ENCODE measurements around the gene TBX21. TPM values are rescaled to one million over a fixed set of nuclear protein-coding genes. Genes with fewer than 3 reads are reported as not detected.

Gene TBX21
- polyA plus RNA-seq, 1 donor from 2014 or later = not detected

- Histone ChIP-seq H3F3A (ENCODE audit: insufficient read depth, low read length, poor library complexity, severe bottlenecking) (no peaks in the 10 kb centered on the region), H3K9ac (ENCODE audit: low read length) (peak overlapping the region; percentile 80), H3K9me3 (ENCODE audit: low read length) (no peaks in the 10 kb centered on the region), H3K4me2 (ENCODE audit: low read length) (peak overlapping the region; percentile 65), H3K4me3 (ENCODE audit: low read length) (peak overlapping the region; percentile 82), H3K27me3 (ENCODE audit: insufficient read depth, low read depth, low read length) (no peaks in the 10 kb centered on the region), H3K79me2 (replicated peaks; ENCODE audit: insufficient read depth, low read length) (no peaks in the 10 kb centered on the region), H3K36me3 (ENCODE audit: insufficient read depth, low read length) (no peaks in the 10 kb centered on the region), H2AFZ (ENCODE audit: low read depth, low read length) (peak overlapping the region; percentile 33), H3K27ac (ENCODE audit: low read length) (peak overlapping the region; percentile 24), H4K20me1 (ENCODE audit: insufficient read depth) (no peaks in the 10 kb centered on the region), H3K9me2 (ENCODE audit: insufficient read depth, low read length) (no peaks in the 10 kb centered on the region)
- TF ChIP-seq EZH2 (IDR thresholded peaks at IDR 0.05; ENCODE audit: borderline replicate concordance, insufficient read depth, low read length, poor library complexity, severe bottlenecking) = no peak
- no peak for TF ChIP-seq RAD21 (conservative IDR thresholded peaks at IDR 0.05)
- TF ChIP-seq REST (IDR thresholded peaks at IDR 0.05; ENCODE audit: borderline replicate concordance) = no peak
- peak; percentile 76 for TF ChIP-seq MXI1 (conservative IDR thresholded peaks at IDR 0.05; ENCODE audit: poor library complexity, severe bottlenecking)
These were observed 38.2 kb upstream of the TBX21 start for GRCh38 chr17:47694581-47695428.

GRCh38 chr17:47695429-47696376 lies 37.3 kb upstream of the TBX21 start:
- Histone ChIP-seq H3K9ac (ENCODE audit: low read length) (peak overlapping the region; percentile 80), H4K20me1 (ENCODE audit: insufficient read depth) (no peaks in the 10 kb centered on the region), H3K27ac (ENCODE audit: low read length) (no peak overlapping the region), H2AFZ (ENCODE audit: low read depth, low read length) (no peak overlapping the region), H3K36me3 (ENCODE audit: insufficient read depth, low read length) (no peaks in the 10 kb centered on the region), H3K4me2 (ENCODE audit: low read length) (peak overlapping the region; percentile 65), H3F3A (ENCODE audit: insufficient read depth, low read length, poor library complexity, severe bottlenecking) (no peaks in the 10 kb centered on the region), H3K9me3 (ENCODE audit: low read length) (no peaks in the 10 kb centered on the region), H3K79me2 (replicated peaks; ENCODE audit: insufficient read depth, low read length) (no peaks in the 10 kb centered on the region), H3K4me3 (ENCODE audit: low read length) (peak overlapping the region; percentile 82), H3K27me3 (ENCODE audit: insufficient read depth, low read depth, low read length) (no peaks in the 10 kb centered on the region), H3K9me2 (ENCODE audit: insufficient read depth, low read length) (no peaks in the 10 kb centered on the region)
- TF ChIP-seq MXI1 (conservative IDR thresholded peaks at IDR 0.05; ENCODE audit: poor library complexity, severe bottlenecking) = no peak
- TF ChIP-seq CTCF (IDR thresholded peaks at IDR 0.05; ENCODE audit: poor library complexity, severe bottlenecking) = no peak
- no peak for TF ChIP-seq EZH2 (IDR thresholded peaks at IDR 0.05; ENCODE audit: borderline replicate concordance, insufficient read depth, low read length, poor library complexity, severe bottlenecking)
- TF ChIP-seq TAF1 (IDR thresholded peaks at IDR 0.05; ENCODE audit: low read depth) = no peak
- TF ChIP-seq EP300 (conservative IDR thresholded peaks at IDR 0.05; ENCODE audit: poor library complexity, severe bottlenecking) = no peak
